ENCODE data around the gene SEMA4B.
"Not testable (repeated sequence)": the region's sequence is repeated elsewhere in the genome, so short reads cannot be mapped to it uniquely, and the experiment has no call there.

The SEMA4B gene

DNA sequence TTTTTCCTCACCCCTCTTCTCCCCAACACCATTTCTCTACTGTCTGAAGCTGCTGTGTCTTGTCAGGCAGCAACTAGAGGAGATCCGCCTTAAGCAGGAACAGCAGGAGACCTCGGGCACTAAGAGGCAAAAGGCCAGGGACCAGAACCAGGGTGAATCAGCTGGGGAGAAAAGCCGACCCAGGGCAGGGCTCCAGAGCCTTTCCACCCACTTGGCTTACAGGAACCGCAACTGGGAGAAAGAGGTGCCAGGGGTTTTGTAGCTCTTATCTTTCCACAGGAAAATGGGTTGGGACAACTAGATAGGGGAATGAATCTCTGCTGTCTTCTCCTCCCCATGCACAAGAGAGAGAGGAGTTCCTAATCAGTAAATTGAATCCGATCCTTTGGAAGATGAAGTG lies 61.3 kb downstream of the SEMA4B start:
- DNase-seq (ENCODE audit: insufficient read length, low spot score), result no peak
- FAIRE-seq, result no peak
- no peak for TF ChIP-seq PAX5 (IDR thresholded peaks at IDR 0.05; ENCODE audit: insufficient read depth, low read length, severe bottlenecking)
- no peak for TF ChIP-seq TAF1 (IDR thresholded peaks at IDR 0.05; ENCODE audit: low read depth, low read length)
- no peak for TF ChIP-seq POU2F2 (IDR thresholded peaks at IDR 0.05; ENCODE audit: low read depth, low read length)
- TF ChIP-seq SPI1 (IDR thresholded peaks at IDR 0.05; ENCODE audit: low read depth, low read length), result no peak
- no peak for TF ChIP-seq POLR2AphosphoS5 (IDR thresholded peaks at IDR 0.05; ENCODE audit: low read depth, low read length)
- no peak for TF ChIP-seq POLR2A (IDR thresholded peaks at IDR 0.05; ENCODE audit: low read depth, low read length)

DNA sequence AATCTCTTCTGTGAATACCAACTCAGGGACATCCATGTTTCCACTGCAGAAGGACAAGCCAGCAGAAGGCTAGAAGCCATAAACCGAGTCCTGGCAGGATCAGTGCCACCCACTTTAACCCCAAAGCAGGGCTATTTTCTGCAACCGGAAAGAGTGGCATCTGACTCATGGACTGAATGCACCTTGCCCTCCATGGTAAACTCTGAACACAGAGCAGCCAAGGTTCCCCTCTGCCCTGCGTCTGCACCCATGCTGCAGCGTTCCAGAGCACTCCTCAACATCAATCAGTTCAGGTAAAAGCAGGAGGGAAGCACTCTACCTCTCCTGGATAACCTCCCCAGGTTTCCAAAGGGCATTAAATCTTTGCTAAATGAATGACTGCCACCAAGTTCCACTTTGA lies 63.5 kb downstream of the SEMA4B start:
- DNase-seq (ENCODE audit: insufficient read length, low spot score) (no peak), FAIRE-seq (no peak)
- TF ChIP-seq POU2F2 (IDR thresholded peaks at IDR 0.05; ENCODE audit: low read depth, low read length), result no peak
- TF ChIP-seq POLR2AphosphoS5 (IDR thresholded peaks at IDR 0.05; ENCODE audit: low read depth, low read length), result no peak
- TF ChIP-seq PAX5 (IDR thresholded peaks at IDR 0.05; ENCODE audit: insufficient read depth, low read length, severe bottlenecking), result no peak
- TF ChIP-seq SPI1 (IDR thresholded peaks at IDR 0.05; ENCODE audit: low read depth, low read length), result no peak
- TF ChIP-seq POLR2A (IDR thresholded peaks at IDR 0.05; ENCODE audit: low read depth, low read length), result no peak
- TF ChIP-seq TAF1 (IDR thresholded peaks at IDR 0.05; ENCODE audit: low read depth, low read length), result no peak

DNA sequence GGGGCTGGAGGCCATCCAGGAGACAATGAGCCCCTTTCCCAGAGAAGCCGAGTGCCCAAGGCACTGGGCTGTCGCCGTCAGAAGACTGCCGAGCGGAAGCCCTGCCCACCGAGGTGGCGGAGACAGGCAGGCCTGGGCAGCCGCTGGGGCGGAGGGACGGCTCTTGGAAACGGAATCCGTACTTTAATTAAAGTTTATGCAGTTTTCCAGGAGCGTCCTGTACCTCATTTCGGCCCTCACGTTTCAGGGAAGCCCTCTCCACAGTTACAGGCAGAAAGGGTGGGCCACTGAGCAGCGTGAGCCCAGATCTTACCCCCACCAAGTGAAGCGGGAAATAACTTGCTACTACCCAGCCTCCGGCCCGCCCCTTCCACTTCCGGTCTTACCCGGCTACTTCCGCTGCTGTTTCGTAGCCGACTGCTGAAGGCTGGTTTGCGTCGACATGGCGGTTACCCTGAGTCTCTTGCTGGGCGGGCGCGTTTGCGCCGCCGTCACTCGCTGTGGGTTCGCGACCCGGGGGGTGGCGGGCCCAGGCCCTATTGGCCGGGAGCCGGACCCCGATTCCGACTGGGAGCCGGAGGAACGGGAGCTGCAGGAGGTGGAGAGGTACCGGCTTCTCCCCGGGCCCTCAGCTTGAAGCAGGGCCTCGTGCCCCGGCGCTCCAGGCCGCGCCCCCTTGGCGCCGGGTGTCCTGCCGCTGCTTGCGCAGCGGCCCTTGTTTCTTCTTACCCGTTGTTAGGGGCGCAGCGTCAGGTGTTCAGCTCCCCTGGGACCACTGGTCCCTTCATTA lies 64.3 kb downstream of the SEMA4B start, which contains the start of gene NGRN:
TSS of gene NGRN (plus strand) at position 402 of the 790 bp plus-strand sequence. CDS start at position 443, 41 bp downstream.
- DNase-seq (ENCODE audit: insufficient read length, low spot score) (peak; percentile 73), FAIRE-seq (peak; percentile 97)
- TF ChIP-seq SPI1 (IDR thresholded peaks at IDR 0.05; ENCODE audit: low read depth, low read length), result peak; percentile 61
- TF ChIP-seq POLR2A (IDR thresholded peaks at IDR 0.05; ENCODE audit: low read depth, low read length), result peak; percentile 98
- peak; percentile 95 for TF ChIP-seq TAF1 (IDR thresholded peaks at IDR 0.05; ENCODE audit: low read depth, low read length)
- TF ChIP-seq POLR2AphosphoS5 (IDR thresholded peaks at IDR 0.05; ENCODE audit: low read depth, low read length), result peak; percentile 97
- TF ChIP-seq POU2F2 (IDR thresholded peaks at IDR 0.05; ENCODE audit: low read depth, low read length), result peak; percentile 51; the same call in 1 of the 2 replicates
- TF ChIP-seq PAX5 (IDR thresholded peaks at IDR 0.05; ENCODE audit: insufficient read depth, low read length, severe bottlenecking), result no peak

DNA sequence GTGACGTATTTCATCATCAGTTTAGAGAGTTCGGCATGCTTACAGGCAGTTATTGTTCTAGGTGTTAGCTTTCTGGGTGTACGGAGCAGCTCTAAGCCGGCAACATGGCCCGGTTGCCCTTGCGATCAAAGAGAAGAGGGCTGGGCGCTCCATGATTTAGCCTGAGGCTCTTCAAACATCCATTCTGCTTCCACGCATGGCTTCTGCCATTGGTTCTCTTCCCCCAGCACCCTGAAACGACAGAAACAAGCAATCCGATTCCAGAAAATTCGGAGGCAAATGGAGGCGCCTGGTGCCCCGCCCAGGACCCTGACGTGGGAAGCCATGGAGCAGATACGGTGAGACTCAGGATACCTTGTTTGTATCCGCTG lies 64.9 kb downstream of the SEMA4B start:
- FAIRE-seq (no peak), DNase-seq (ENCODE audit: insufficient read length, low spot score) (no peak)
- TF ChIP-seq PAX5 (IDR thresholded peaks at IDR 0.05; ENCODE audit: insufficient read depth, low read length, severe bottlenecking) (no peak), POU2F2 (IDR thresholded peaks at IDR 0.05; ENCODE audit: low read depth, low read length) (no peak), POLR2A (IDR thresholded peaks at IDR 0.05; ENCODE audit: low read depth, low read length) (no peak), SPI1 (IDR thresholded peaks at IDR 0.05; ENCODE audit: low read depth, low read length) (no peak), TAF1 (IDR thresholded peaks at IDR 0.05; ENCODE audit: low read depth, low read length) (no peak), POLR2AphosphoS5 (IDR thresholded peaks at IDR 0.05; ENCODE audit: low read depth, low read length) (no peak)

DNA sequence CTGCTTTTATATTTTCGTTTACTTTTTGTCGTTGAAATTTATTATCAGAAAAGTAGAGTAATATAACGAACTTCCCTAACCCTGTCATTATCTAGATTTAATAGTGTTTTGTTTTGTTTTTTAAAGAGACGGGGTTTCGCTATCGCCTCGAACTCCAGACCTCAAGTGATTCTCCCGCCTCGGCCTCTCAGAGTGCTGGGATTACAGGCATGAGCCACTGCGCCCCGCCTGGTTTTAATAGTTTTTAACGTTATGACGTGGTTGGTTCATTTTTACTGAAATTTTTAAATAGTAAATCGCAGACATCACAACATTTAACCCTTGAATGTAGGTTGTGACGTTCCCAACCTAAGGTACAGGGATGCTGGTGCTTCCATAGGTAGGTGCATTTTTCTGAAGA lies 65.4 kb downstream of the SEMA4B start:
- FAIRE-seq, result no peak
- no peak for DNase-seq (ENCODE audit: insufficient read length, low spot score)
- no peak for TF ChIP-seq POLR2A (IDR thresholded peaks at IDR 0.05; ENCODE audit: low read depth, low read length)
- no peak for TF ChIP-seq POU2F2 (IDR thresholded peaks at IDR 0.05; ENCODE audit: low read depth, low read length)
- no peak for TF ChIP-seq TAF1 (IDR thresholded peaks at IDR 0.05; ENCODE audit: low read depth, low read length)
- no peak for TF ChIP-seq POLR2AphosphoS5 (IDR thresholded peaks at IDR 0.05; ENCODE audit: low read depth, low read length)
- no peak for TF ChIP-seq SPI1 (IDR thresholded peaks at IDR 0.05; ENCODE audit: low read depth, low read length)
- TF ChIP-seq PAX5 (IDR thresholded peaks at IDR 0.05; ENCODE audit: insufficient read depth, low read length, severe bottlenecking), result no peak

GRCh38 chr15:90268415-90268814 lies 67.3 kb downstream of the SEMA4B start:
- DNase-seq (ENCODE audit: insufficient read length, low spot score) (no peak), FAIRE-seq (no peak)

GRCh38 chr15:90270502-90271150 lies 69.5 kb downstream of the SEMA4B start:
- FAIRE-seq (no peak), DNase-seq (ENCODE audit: insufficient read length, low spot score) (no peak)
- TF ChIP-seq PAX5 (IDR thresholded peaks at IDR 0.05; ENCODE audit: insufficient read depth, low read length, severe bottlenecking) (no peak), POU2F2 (IDR thresholded peaks at IDR 0.05; ENCODE audit: low read depth, low read length) (no peak), SPI1 (IDR thresholded peaks at IDR 0.05; ENCODE audit: low read depth, low read length) (no peak), POLR2AphosphoS5 (IDR thresholded peaks at IDR 0.05; ENCODE audit: low read depth, low read length) (no peak), TAF1 (IDR thresholded peaks at IDR 0.05; ENCODE audit: low read depth, low read length) (no peak), POLR2A (IDR thresholded peaks at IDR 0.05; ENCODE audit: low read depth, low read length) (no peak)

More at GRCh38 chr15:90268415-90268814, 67.3 kb downstream of the SEMA4B start:
- TF ChIP-seq TAF1 (IDR thresholded peaks at IDR 0.05; ENCODE audit: low read depth, low read length), result no peak
- no peak for TF ChIP-seq SPI1 (IDR thresholded peaks at IDR 0.05; ENCODE audit: low read depth, low read length)
- TF ChIP-seq PAX5 (IDR thresholded peaks at IDR 0.05; ENCODE audit: insufficient read depth, low read length, severe bottlenecking), result no peak
- no peak for TF ChIP-seq POLR2AphosphoS5 (IDR thresholded peaks at IDR 0.05; ENCODE audit: low read depth, low read length)
- no peak for TF ChIP-seq POU2F2 (IDR thresholded peaks at IDR 0.05; ENCODE audit: low read depth, low read length)
- no peak for TF ChIP-seq POLR2A (IDR thresholded peaks at IDR 0.05; ENCODE audit: low read depth, low read length)

DNA sequence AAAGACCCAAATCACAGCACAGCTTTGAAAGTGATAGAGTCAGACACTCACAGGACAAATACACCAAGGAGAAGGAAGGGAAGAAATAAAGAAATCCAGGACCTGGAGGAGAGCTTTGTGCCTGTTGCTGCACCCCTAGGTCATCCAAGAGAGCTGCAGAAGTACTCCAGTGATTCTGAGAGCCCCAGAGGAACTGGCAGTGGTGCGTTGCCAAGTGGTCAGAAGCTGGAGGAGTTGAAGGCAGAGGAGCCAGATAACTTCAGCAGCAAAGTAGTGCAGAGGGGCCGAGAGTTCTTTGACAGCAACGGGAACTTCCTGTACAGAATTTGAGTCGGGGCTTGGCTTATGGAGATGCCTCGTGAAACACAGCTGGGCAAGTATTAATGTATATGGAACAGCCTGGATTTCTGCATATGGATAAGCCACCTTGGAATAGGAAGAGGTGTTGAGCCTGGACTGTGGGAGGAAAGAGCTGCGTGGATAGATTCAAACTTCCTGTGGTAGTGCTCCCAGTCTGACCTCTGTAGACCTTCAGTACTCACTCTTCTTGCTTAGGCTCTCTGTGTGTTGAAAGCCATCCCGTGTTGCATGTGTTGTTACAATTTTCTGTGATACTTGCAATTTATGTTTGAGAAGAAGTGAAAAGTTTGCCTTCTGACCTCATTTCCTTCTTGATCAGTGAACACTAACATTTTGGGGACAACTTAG lies 70.5 kb downstream of the SEMA4B start:
- no peak for DNase-seq (ENCODE audit: insufficient read length, low spot score)
- TF ChIP-seq POU2F2 (IDR thresholded peaks at IDR 0.05; ENCODE audit: low read depth, low read length), result no peak
- no peak for TF ChIP-seq SPI1 (IDR thresholded peaks at IDR 0.05; ENCODE audit: low read depth, low read length)
- no peak for TF ChIP-seq TAF1 (IDR thresholded peaks at IDR 0.05; ENCODE audit: low read depth, low read length)
- no peak for TF ChIP-seq PAX5 (IDR thresholded peaks at IDR 0.05; ENCODE audit: insufficient read depth, low read length, severe bottlenecking)
- no peak for TF ChIP-seq POLR2A (IDR thresholded peaks at IDR 0.05; ENCODE audit: low read depth, low read length)
- no peak for TF ChIP-seq POLR2AphosphoS5 (IDR thresholded peaks at IDR 0.05; ENCODE audit: low read depth, low read length)
- no peak for FAIRE-seq

GRCh38 chr15:90278467-90278866 lies 77.3 kb downstream of the SEMA4B start:
- FAIRE-seq; DNase-seq (ENCODE audit: insufficient read length, low spot score): not testable (repeated sequence)
